Rectal smooth muscle tissue (tissue), 1 donor: Measurements from ENCODE around the gene TMEM151B.
"Not testable (repeated sequence)": the region's sequence is repeated elsewhere in the genome, so short reads cannot be mapped to it uniquely, and the experiment has no call there.

ENCODE experiments used
- H3K27ac ChIP-seq: one replicate; pipeline ENCODE4 v1.7.0; 2013; ENCODE audit warnings: low read depth, low read length, inconsistent platforms
- H3K27me3 ChIP-seq: one replicate; pipeline ENCODE4 v1.7.0; 2013; ENCODE audit warnings: low read length; ENCODE audit not compliant: control insufficient read depth, insufficient read depth
- H3K36me3 ChIP-seq: one replicate; pipeline ENCODE4 v1.7.0; 2013; ENCODE audit warnings: low read length; ENCODE audit not compliant: control insufficient read depth, insufficient read depth
- H3K4me1 ChIP-seq: one replicate; pipeline ENCODE4 v1.7.0; 2013; ENCODE audit warnings: low read length; ENCODE audit not compliant: control insufficient read depth, insufficient read depth
- H3K4me3 ChIP-seq: one replicate; pipeline ENCODE4 v1.7.0; 2013; ENCODE audit warnings: low read length
- H3K9ac ChIP-seq: one replicate; pipeline ENCODE4 v1.7.0; 2013; ENCODE audit warnings: low read length

Gene TMEM151B

GRCh38 chr6:44227148-44227793, 43.0 kb upstream of the TMEM151B start:
- Histone ChIP-seq H3K36me3 (peaks cover 9% of the 10 kb centered on the region), H3K27ac (peak overlapping the region; percentile 83), H3K4me1 (peaks cover 73% of the 10 kb centered on the region), H3K9ac (no peak overlapping the region), H3K4me3 (peak overlapping the region; percentile 53), H3K27me3 (no peaks in the 10 kb centered on the region)

DNA sequence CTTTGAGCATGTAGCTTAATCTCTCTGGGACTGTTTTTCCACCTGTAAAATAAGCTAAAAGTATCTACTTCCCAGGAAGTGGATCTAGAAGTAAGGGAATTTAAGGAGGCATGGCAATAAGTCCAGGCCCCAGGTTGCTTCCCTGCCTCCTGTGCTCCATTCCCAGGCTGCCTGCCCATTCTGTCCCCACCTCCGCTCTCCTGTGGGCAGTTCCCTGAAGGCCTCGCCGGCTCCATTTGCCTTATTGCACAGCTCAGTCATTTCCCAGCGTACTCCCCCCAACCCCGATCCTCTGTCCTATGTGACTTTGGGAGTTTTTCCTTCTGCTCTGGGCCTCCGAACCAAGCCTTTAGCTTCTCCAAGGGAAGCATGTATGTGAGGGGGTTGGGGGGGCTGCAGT, 42.2 kb upstream of the TMEM151B start:
- H3K27ac ChIP-seq: peak overlapping the region; percentile 83

DNA sequence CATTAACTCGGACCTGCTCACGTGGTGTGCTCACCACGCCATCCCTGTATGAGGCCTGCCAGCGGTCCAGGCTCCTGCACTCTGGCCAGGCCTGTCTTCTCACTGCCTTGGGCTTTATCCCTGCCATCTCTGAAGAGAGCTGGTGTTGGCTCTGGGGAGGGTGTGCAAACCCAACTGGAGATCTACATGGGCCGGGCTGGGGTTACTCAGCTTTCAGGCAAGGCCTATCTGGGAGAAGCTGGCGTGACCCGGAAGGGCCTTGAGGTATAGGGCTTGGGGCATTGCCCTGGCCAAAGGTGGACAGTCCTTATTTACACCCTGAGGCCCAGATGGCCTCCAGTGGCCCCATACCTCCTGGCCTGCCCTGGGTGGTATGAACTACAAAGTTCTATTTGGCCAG, 41.8 kb upstream of the TMEM151B start:
- Histone ChIP-seq H3K27me3 (no peaks in the 10 kb centered on the region), H3K4me3 (no peak overlapping the region), H3K36me3 (peaks cover 12% of the 10 kb centered on the region), H3K27ac (peak overlapping the region; percentile 83), H3K9ac (no peak overlapping the region), H3K4me1 (peaks cover 77% of the 10 kb centered on the region)

More for the DNA sequence above, 42.2 kb upstream of the TMEM151B start:
- H3K4me3 ChIP-seq: no peak overlapping the region
- H3K36me3 ChIP-seq: peaks cover 12% of the 10 kb centered on the region
- no peak overlapping the region for H3K9ac ChIP-seq
- no peaks in the 10 kb centered on the region for H3K27me3 ChIP-seq
- H3K4me1 ChIP-seq: peaks cover 73% of the 10 kb centered on the region

DNA sequence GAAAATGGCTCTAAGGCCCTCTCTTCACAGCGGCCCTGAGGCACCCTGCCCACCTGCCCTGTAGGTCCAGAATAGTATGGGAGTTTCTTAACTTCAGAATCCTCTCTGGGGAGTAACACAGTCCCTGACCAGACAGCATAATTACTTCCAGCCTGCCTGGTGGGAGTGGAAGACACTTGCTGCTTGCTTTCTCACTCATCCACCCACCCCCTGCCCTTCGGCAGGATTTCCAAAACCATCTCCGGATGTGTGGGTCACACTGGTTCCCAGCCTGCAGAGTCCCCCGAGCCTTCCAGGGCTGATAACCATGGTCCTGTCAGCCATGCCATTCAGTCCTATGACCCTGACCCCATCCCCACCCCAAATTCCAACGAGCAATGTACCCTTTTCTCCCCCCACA, 41.4 kb upstream of the TMEM151B start:
- peaks cover 12% of the 10 kb centered on the region for H3K36me3 ChIP-seq
- H3K27ac ChIP-seq: peak overlapping the region; percentile 83
- H3K4me3 ChIP-seq: no peak overlapping the region
- H3K27me3 ChIP-seq: no peaks in the 10 kb centered on the region
- H3K4me1 ChIP-seq: peaks cover 81% of the 10 kb centered on the region
- H3K9ac ChIP-seq: no peak overlapping the region

DNA sequence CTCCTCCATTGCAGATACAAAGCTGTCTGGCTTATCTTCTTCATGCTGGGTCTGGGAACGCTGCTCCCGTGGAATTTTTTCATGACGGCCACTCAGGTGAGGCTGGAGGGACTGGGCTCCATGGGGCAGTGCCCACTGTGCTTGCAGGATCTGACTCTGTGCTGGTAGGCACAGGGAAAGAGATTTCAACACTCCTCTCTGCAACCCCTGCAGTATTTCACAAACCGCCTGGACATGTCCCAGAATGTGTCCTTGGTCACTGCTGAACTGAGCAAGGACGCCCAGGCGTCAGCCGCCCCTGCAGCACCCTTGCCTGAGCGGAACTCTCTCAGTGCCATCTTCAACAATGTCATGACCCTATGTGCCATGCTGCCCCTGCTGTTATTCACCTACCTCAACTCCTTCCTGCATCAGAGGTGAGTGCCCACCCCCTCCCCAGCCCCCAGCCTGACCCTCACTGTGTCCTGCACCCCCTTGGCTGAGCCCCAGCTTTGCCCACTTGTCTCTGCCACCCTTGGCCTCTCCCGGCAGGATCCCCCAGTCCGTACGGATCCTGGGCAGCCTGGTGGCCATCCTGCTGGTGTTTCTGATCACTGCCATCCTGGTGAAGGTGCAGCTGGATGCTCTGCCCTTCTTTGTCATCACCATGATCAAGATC, 40.7 kb upstream of the TMEM151B start:
- H3K4me1 ChIP-seq: peaks cover 84% of the 10 kb centered on the region
- no peaks in the 10 kb centered on the region for H3K27me3 ChIP-seq
- H3K4me3 ChIP-seq: no peak overlapping the region
- peak overlapping the region; percentile 1 for H3K27ac ChIP-seq
- peaks cover 12% of the 10 kb centered on the region for H3K36me3 ChIP-seq
- no peak overlapping the region for H3K9ac ChIP-seq

DNA sequence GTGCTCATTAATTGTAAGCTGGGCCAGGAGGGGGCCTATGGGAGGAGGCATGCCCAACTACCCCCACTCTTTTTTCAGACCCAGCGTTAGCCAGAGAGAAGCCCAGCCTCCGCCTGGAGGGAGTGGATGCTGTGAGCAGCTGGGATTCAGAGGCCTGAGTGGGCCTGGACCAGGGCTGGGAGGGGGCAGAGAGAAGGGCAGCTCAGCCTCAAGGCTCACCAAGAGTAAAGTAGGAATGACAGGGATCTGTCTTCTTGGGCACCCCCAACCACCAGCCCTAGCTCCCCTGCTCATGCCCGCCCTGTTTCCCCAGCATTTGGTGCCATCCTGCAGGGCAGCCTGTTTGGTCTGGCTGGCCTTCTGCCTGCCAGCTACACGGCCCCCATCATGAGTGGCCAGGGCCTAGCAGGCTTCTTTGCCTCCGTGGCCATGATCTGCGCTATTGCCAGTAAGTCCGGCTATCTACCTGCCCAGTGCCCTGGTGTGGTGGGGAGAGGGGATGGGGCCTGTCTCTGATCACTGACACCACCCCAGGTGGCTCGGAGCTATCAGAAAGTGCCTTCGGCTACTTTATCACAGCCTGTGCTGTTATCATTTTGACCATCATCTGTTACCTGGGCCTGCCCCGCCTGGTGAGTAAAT, 40.1 kb upstream of the TMEM151B start:
- H3K4me3 ChIP-seq: no peak overlapping the region
- H3K27ac ChIP-seq: peak overlapping the region; percentile 72
- no peaks in the 10 kb centered on the region for H3K27me3 ChIP-seq
- peaks cover 85% of the 10 kb centered on the region for H3K4me1 ChIP-seq
- peaks cover 12% of the 10 kb centered on the region for H3K36me3 ChIP-seq
- H3K9ac ChIP-seq: no peak overlapping the region

DNA sequence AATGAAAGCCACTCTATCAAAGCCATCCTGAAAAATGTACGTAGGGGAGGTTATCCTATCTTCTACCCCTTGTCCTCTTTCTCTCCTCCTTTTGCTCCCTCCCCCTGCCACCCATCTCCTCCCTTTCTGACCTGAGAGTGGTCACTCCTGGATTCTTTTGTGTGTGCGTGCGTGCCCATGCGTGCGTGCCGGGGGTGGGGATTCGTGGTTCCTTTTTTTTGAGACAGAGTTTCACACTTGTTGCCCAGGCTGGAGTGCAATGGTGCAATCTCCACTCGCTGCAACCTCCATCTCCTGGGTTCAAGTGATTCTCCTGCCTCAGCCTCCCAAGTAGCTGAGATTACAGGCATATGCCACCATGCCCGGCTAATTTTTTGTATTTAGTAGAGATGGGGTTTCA, 38.8 kb upstream of the TMEM151B start:
- H3K27me3 ChIP-seq, H3K4me3 ChIP-seq, H3K9ac ChIP-seq: not testable (repeated sequence)
- Histone ChIP-seq H3K4me1 (peaks cover 85% of the 10 kb centered on the region), H3K36me3 (peaks cover 12% of the 10 kb centered on the region), H3K27ac (peak overlapping the region; percentile 72)

DNA sequence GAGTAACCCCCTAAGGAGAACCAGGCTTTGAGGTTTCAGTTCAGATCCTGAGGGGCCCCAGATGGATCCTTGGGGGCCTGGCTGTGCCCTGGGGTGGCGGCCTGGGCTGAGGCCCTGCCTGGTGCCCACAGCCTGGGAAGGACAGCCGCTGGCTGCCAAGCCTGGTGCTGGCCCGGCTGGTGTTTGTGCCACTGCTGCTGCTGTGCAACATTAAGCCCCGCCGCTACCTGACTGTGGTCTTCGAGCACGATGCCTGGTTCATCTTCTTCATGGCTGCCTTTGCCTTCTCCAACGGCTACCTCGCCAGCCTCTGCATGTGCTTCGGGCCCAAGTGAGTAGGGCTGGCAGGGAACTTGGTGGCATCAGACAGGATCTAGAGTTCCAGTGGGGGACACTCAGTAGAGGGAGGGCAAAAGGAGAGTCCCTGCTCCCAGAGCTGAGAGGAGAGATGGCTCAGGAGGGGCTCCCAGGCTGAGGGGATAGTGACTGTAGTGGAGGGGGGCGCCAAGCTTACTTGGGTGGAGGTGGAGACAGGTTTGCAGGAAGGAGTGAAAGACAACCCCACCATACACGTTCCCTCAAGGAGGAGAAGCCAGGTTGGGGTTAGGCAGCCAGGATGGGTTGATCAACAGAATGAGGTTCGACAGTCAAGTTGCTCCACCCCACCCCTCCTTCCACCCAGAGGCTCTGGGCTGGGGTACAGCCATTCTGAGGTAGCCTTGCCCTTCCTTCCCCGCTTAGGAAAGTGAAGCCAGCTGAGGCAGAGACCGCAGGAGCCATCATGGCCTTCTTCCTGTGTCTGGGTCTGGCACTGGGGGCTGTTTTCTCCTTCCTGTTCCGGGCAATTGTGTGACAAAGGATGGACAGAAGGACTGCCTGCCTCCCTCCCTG, 37.3 kb upstream of the TMEM151B start:
- Histone ChIP-seq H3K4me1 (peaks cover 76% of the 10 kb centered on the region), H3K27me3 (no peaks in the 10 kb centered on the region), H3K9ac (no peak overlapping the region), H3K27ac (peak overlapping the region; percentile 72), H3K36me3 (peaks cover 12% of the 10 kb centered on the region), H3K4me3 (no peak overlapping the region)

DNA sequence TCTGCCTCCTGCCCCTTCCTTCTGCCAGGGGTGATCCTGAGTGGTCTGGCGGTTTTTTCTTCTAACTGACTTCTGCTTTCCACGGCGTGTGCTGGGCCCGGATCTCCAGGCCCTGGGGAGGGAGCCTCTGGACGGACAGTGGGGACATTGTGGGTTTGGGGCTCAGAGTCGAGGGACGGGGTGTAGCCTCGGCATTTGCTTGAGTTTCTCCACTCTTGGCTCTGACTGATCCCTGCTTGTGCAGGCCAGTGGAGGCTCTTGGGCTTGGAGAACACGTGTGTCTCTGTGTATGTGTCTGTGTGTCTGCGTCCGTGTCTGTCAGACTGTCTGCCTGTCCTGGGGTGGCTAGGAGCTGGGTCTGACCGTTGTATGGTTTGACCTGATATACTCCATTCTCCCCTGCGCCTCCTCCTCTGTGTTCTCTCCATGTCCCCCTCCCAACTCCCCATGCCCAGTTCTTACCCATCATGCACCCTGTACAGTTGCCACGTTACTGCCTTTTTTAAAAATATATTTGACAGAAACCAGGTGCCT, 36.6 kb upstream of the TMEM151B start:
- peaks cover 69% of the 10 kb centered on the region for H3K4me1 ChIP-seq
- H3K36me3 ChIP-seq: peaks cover 12% of the 10 kb centered on the region
- peak overlapping the region; percentile 72 for H3K27ac ChIP-seq
- H3K9ac ChIP-seq: no peak overlapping the region
- H3K4me3 ChIP-seq: no peak overlapping the region
- H3K27me3 ChIP-seq: no peaks in the 10 kb centered on the region

- Histone ChIP-seq H3K9ac (no peak overlapping the region), H3K4me3 (peak overlapping the region; percentile 22), H3K4me1 (peaks cover 62% of the 10 kb centered on the region), H3K27ac (peak overlapping the region; percentile 79), H3K27me3 (no peaks in the 10 kb centered on the region), H3K36me3 (peaks cover 12% of the 10 kb centered on the region)
Observed at GRCh38 chr6:44234101-44235025, 35.9 kb upstream of the TMEM151B start.

- Histone ChIP-seq H3K9ac (no peak overlapping the region), H3K4me1 (peaks cover 57% of the 10 kb centered on the region), H3K36me3 (peaks cover 12% of the 10 kb centered on the region), H3K27ac (peak overlapping the region; percentile 79), H3K4me3 (no peak overlapping the region), H3K27me3 (no peaks in the 10 kb centered on the region)
Observed at GRCh38 chr6:44235269-44235668, 35.0 kb upstream of the TMEM151B start.
